Bronchial epithelial cell (primary cell): ENCODE data around the gene MRO. TPM values are rescaled to one million over a fixed set of nuclear protein-coding genes. Genes with fewer than 3 reads are reported as not detected.
"Not testable (repeated sequence)": the region's sequence is repeated elsewhere in the genome, so short reads cannot be mapped to it uniquely, and the experiment has no call there.

Experiments
- DNase-seq: peaks from one replicate; pipeline ENCODE4 v3.0.0-alpha.2; 2010; ENCODE audit warnings: low read depth
- FAIRE-seq: peaks from 2 replicates; lab custom pipeline; 2011; peaks lifted over from hg19 to GRCh38; lab: Jason Lieb, UNC
- H3K27me3 ChIP-seq: 2 replicates; pipeline ENCODE4 v1.5.1; 2011; ENCODE audit warnings: low read length; ENCODE audit not compliant: control insufficient read depth, insufficient read depth
- H3K36me3 ChIP-seq: 2 replicates; pipeline ENCODE4 v1.5.1; 2011; ENCODE audit warnings: low read length; ENCODE audit not compliant: control insufficient read depth, insufficient read depth
- H3K4me3 ChIP-seq: 2 replicates; pipeline ENCODE4 v1.5.1; 2011; ENCODE audit warnings: mild to moderate bottlenecking, low read depth, low read length, control low read depth
- total RNA-seq: library from RNA; depleted of rRNA; stranded (reverse); fragments of >200 nt; gene quantifications from 2 replicates; pipeline ENCODE4 v1.2.1, GENCODE V29; 2014
- TF ChIP-seq, protein P1 (sequence below): IDR thresholded peaks from 2 replicates; pipeline ENCODE4 v1.5.1; 2011; ENCODE audit warnings: mild to moderate bottlenecking, moderate library complexity, low read length, control low read depth, inconsistent platforms; ENCODE audit not compliant: insufficient read depth, severe bottlenecking

Gene MRO
- total RNA-seq, 1 donor from 2014 or later: not detected

DNA sequence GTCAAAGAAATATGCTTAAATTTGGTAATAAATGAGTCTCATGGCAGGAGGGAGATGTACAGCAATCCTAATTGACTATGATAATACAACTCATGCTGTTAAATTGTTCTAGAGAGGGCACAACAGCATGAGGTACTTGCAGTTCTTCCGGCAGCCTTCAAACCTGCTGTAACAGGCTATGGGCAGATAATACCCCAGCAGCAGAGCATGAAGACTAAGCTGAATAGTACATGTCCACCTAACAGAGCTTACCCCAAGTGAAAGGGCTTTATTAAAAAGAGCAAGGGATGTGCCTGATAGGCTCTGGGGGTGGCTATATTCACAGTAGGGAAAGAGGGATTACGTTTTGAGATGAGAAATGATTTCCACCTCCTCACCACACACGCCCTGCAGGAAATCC is 28.9 kb downstream of the MRO start:
- no peak for DNase-seq

DNA sequence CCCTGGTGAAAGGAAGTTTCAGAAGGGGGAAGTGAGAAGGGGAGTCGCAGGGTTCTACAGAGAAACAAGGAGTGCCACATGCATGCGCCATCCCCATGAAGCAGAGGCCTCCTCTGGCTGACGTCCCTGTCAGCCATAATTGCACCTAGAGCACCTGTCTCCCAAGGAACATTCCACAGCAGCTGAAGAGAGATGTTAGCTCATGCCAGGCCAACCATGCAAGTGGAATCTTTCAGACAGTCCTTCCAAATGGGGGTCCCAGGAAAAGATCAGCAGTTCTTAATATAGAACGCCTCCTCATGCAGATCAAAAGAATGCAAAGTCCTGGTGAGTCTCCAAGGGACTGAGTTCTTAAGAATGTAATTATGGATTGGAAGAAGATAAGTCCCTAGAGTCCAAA is 29.6 kb downstream of the MRO start:
- TF ChIP-seq, protein P1, sequence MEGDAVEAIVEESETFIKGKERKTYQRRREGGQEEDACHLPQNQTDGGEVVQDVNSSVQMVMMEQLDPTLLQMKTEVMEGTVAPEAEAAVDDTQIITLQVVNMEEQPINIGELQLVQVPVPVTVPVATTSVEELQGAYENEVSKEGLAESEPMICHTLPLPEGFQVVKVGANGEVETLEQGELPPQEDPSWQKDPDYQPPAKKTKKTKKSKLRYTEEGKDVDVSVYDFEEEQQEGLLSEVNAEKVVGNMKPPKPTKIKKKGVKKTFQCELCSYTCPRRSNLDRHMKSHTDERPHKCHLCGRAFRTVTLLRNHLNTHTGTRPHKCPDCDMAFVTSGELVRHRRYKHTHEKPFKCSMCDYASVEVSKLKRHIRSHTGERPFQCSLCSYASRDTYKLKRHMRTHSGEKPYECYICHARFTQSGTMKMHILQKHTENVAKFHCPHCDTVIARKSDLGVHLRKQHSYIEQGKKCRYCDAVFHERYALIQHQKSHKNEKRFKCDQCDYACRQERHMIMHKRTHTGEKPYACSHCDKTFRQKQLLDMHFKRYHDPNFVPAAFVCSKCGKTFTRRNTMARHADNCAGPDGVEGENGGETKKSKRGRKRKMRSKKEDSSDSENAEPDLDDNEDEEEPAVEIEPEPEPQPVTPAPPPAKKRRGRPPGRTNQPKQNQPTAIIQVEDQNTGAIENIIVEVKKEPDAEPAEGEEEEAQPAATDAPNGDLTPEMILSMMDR: no peak
- DNase-seq: no peak
- H3K36me3 ChIP-seq: no peaks in the 10 kb centered on the region
- no peak overlapping the region for H3K4me3 ChIP-seq
- peaks cover 2% of the 10 kb centered on the region for H3K27me3 ChIP-seq
- FAIRE-seq: no peak

More for the DNA sequence above, 28.9 kb downstream of the MRO start:
- FAIRE-seq: no peak
- TF ChIP-seq, protein P1: no peak
- peaks cover 4% of the 10 kb centered on the region for H3K27me3 ChIP-seq
- H3K4me3 ChIP-seq: no peak overlapping the region
- no peaks in the 10 kb centered on the region for H3K36me3 ChIP-seq

DNA sequence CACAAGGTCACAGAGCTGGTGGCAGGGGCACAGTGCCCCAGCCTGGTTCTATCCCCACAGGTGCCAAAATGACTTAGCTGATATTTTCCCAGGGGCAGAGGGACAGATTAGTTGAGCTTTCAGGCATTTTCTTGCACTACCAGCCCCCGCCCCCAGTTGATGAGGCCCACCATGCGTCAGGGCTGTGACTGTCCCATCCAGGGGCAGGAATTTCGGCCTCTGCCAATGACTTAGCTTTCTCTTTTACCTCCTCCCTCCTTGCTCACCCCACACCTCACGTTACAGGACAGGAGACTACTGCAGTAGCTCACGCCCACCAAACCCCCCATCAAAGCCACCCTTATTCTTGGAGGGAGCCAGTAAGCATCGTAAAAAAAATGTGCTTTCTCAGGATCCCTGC is 31.5 kb downstream of the MRO start:
- FAIRE-seq: no peak
- TF ChIP-seq, protein P1: no peak
- no peak overlapping the region for H3K4me3 ChIP-seq
- H3K27me3 ChIP-seq: no peaks in the 10 kb centered on the region
- no peak for DNase-seq
- no peaks in the 10 kb centered on the region for H3K36me3 ChIP-seq

DNA sequence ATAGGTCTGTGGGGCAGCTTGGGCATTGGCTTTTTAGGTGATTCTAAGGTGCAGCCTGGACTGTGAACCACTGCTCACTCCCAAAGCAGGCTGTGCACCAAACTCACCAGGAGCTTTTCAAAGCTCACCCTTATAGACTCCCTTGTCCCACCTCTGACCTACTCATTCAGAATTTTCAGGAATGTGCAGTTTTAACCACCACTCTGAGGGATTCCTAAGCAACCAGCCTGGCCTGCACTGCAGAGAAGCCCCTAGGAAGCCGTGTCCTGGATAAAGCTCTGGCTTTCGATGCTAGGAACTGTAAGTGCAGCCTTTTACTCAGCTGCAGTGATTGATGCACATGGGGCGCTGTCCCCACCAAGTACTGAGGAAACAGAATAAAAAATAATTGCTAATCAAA is 33.0 kb downstream of the MRO start:
- Histone ChIP-seq H3K36me3 (no peaks in the 10 kb centered on the region), H3K4me3 (no peak overlapping the region), H3K27me3 (no peaks in the 10 kb centered on the region)
- no peak for FAIRE-seq
- no peak for DNase-seq
- TF ChIP-seq, protein P1: no peak

DNA sequence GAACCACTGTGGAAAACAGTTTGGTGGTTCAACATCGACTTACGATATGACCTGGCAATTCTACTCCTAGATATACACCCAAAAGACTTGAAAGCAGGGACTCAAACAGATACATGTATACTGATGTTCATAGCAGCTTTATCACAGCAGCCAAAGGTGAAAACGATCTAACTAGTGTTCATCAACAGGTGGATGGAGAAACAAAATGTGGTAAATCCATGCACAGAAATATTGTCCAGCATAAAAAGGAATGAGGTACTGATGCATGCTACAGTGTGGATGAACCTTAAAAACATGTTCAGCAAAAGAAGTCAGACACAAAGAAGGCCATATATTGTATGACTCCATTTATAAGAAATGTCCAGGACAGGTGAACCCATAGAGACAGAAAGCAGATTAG is 36.3 kb downstream of the MRO start:
- FAIRE-seq (no peak), DNase-seq (no peak)
- TF ChIP-seq, protein P1: no peak
- Histone ChIP-seq H3K36me3 (no peaks in the 10 kb centered on the region), H3K4me3 (no peak overlapping the region), H3K27me3 (peaks cover 2% of the 10 kb centered on the region)

DNA sequence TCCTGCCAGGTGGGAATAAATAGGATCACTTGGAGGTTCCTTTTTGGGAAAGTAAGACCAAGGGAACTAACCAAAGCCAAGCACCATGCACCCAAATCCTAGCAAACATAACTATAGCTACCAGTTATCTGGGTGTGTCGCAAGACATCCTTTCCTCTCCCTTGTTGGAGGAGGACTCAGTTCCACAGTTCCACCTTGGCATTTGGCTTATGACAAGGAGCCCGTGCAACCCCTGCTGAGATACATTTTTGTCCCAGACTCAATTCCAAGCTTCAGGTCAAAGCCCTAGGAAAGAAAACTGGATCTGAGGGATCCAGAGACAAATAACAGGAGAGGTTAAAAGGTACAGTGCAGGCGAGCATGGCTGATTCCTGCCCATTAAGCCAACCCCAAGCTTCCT is 40.8 kb downstream of the MRO start:
- not testable (repeated sequence) for H3K36me3 ChIP-seq, DNase-seq, H3K4me3 ChIP-seq, FAIRE-seq, H3K27me3 ChIP-seq
